DLD1 (cell line): ENCODE results near the gene UBE3D.

Experiments
- in situ Hi-C: cut with HindIII; loops from 2 replicates; pipeline ENCODE4 v1.10.0; 2017; ENCODE audit warnings: low sequenced_read_pairs

UBE3D gene, protein sequence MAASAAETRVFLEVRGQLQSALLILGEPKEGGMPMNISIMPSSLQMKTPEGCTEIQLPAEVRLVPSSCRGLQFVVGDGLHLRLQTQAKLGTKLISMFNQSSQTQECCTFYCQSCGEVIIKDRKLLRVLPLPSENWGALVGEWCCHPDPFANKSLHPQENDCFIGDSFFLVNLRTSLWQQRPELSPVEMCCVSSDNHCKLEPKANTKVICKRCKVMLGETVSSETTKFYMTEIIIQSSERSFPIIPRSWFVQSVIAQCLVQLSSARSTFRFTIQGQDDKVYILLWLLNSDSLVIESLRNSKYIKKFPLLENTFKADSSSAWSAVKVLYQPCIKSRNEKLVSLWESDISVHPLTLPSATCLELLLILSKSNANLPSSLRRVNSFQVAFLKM

DNA sequence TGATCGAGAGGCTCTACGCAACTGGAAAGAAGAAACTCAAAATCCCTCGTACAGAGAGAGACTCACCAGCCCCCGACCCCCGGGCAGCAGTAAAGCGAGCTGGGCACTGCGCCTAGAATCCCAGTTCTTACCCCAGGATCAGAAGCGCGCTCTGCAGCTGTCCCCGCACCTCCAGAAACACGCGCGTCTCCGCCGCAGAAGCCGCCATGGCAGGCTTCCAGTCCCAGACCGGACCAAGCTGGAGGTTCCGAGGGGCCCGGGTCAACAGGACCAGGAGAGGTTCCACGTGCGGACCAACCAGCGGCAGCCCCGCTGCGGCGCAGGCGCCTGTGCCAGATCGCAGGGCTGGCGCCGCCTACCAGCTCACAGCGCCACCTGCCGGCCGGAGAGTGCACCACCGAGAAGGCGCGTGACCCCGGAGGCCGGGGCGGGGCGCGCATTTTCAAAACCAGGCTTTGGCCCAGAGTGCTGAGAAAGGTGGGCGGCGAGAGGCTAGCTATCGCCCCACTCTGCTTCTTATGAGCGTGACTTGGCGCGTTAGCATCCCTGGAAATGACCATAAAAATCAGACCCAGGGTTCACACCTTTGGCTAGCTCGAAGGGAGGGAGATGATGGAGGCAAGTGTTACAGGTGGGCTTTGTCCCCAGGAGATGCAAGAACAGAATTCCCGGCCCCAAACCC, at the start of gene UBE3D:
UBE3D (minus strand) TSS at position 331 of the 682 bp plus-strand sequence; CDS start at position 208, 123 bp downstream.
- in situ Hi-C loops, result no loop called here

DNA sequence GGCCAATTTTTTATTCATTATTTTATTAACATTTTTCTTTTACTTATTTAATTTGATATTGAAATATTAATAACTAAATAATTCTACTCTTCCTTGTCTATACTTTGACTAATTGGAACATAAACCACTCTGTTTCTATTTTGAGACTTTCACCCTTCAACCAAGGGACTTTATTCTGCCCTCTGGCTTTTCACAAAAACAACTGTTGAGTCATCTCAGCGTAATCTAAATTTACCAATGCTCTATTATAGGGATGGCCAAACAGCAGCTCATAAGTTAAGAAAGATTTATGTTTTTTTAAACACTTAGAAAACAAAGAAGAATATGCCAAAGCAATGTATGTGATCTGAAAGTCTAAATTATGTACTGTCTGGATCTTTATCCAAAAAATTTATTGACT, 48.5 kb upstream of the UBE3D start:
- in situ Hi-C loops, result no loop called here

DNA sequence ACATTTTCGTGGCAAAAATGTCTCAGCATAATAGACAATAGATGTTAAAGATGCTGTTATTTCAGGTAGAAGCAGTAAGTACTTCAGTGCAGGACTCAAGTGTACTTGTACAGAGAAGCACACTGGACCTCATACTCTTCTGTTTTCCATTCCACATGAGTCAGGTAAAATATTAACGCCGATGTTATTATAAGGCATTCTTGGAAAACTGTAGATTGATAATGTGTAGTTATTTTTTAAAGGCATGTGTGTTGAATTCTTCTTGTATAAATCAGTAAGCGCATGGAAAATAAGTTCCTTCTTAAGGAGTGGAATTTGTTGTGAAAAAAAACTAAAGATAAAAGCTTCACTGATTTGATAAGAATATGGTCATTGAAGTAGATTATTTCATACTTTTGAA, 47.6 kb upstream of the UBE3D start:
- in situ Hi-C loops, result no loop called here

DNA sequence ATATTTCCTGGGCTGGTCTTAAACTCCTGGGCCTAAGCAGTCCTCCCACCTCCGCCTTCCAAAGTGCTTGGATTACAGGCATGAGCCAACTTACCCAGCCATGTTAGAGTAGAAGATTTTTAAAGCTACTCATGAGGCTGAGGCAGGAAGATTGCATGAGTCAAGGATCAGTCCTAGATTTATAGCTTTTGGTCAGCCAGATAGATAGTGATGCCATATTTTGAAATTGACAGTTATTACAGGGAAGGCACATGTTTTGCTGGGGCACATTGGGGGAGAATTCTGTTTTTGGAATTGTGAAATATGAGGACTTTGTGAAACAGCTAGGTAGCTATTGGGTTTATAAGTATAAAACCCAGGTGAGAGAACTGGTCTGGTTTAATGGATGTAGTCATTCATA, 42.7 kb upstream of the UBE3D start:
- in situ Hi-C loops, result no loop called here

DNA sequence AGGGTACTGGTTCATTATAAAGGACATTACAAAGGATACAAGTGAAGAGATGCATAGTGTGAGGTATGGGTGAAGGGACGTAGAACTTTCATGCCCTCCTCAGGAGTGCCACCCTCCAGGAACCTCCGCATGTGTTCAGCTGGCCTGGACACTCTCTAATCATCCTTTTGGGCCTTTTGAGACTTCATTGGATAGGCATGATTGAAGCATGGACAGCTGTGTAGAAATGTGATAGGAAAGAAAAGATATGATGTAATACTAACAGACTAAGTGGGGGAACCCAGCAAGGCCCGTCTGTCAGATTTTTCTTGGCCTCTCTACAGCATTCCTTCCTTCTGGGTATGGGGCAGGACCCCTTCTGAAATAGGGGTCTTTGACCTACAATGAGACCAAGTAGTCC, 32.9 kb upstream of the UBE3D start:
- in situ Hi-C loops, result no loop called here

DNA sequence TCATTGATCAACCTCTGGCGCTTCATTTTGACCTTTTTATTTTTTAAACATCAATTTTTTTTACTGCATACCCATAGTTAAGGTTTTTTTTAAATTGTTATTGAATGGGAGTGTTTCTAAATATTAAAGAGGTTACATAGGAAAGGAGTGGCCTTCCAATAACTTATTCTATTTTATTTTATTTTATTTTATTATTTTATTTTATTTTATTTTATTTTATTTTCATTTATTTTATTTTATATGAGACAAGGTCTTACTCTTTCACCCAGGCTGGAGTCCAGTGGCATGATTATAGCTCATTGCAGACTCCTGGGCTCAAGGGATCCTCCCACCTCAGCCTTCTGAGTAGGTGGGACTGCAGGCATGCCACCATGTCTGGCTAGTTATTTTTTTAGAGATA, 32.0 kb upstream of the UBE3D start:
- in situ Hi-C loops, result no loop called here

DNA sequence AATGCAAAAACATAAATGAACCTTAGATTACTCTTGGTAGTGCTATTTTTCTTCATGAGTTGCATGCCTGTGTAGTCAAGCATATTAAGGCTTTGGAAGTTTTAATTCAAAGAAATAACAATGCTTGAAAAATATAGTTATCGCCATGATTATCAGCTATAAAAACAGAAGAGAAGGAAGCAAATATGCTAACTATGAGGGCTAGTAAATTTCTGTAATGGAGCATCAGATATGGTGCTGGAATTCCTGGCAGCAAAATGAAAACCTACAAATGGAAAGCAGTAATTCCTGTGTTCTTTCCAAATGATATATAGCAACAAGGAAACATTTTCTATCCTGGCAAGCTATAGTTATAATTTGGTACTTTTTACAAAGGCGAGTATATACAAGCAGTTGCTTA, 31.6 kb upstream of the UBE3D start:
- in situ Hi-C loops, result no loop called here

DNA sequence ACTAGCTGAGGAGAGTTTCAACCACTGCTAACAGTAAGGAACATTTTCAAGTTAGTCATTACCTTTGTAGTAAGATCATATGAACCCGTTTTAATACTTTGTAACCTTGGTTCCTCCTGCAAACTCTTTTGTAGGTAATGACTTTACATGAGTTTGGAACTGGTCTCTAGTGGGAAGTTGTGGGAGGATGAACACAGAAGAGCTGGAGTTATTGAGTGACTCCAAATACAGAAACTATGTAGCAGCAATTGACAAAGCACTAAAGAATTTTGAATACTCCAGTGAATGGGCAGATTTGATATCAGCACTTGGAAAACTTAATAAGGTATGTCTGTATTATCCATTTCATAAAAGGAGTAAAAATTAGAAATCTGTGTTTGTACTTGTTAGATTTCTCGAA, 31.1 kb upstream of the UBE3D start:
- in situ Hi-C loops, result no loop called here

DNA sequence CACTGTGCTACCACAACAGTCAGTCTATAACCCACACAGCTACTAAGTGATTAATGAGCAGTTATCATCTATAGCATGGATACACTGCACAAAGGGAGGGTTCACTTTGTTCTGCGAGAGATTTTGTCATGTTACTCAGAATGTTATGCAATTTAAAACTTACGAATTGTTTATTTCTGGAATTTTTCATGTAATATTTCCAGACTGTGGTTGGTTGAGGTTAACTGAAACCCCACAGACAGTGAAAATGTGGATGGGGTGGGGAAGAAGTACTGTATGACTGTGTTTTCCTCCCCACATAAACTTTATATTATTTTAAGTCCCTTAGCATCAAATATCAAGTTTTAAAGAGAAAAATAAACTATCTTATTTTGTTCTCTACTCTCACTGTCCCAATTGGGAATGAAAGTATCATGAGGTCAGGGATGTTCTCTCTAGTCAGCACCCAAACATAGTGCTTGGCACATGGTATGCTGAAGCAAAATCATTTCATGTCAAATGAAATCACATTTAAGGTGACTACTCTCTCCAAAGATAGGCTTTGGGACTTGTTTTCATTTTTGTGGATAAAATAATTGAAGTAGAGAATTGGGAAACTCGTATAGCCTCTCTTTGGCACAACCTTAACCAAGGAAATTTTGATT, 27.2 kb upstream of the UBE3D start:
- in situ Hi-C loops, result no loop called here

DNA sequence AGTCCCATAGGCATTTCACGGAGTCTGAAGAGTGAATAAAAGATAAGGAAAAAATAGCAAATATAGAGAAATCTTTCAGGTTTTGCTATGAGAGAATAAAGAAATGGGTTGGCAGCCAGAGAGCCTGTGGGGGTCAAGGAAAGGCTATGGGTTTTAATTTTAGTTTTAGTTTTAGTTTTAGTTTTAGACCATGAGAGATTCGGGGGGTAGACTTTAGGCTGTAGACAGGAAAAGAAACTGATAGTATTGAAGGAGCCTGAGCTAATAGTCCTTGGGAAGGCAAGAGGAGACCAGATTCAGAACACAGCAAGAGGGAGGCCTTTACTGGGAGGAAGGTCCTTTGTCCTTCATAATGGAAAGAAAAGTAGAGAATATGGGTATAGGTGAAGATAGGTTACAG, 21.1 kb upstream of the UBE3D start:
- in situ Hi-C loops, result no loop called here

DNA sequence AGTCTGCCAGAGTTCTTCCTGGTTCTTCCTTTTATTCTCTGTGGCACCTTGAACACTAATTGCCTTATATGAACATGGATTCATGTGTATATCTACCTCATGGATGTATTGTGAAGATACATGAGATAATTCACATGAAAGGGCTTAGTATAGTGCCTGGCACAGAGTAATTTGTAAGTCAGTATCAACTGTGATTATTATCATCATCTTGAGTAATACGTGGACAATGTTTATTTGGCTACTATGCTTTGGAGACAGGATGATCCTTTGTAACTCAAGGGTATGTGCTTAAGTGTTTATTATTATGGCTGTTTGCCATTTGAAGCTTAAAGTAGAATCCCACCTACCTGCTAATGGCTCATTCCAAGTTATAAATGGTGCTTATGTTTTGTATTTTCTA, 17.8 kb upstream of the UBE3D start:
- in situ Hi-C loops, result no loop called here

DNA sequence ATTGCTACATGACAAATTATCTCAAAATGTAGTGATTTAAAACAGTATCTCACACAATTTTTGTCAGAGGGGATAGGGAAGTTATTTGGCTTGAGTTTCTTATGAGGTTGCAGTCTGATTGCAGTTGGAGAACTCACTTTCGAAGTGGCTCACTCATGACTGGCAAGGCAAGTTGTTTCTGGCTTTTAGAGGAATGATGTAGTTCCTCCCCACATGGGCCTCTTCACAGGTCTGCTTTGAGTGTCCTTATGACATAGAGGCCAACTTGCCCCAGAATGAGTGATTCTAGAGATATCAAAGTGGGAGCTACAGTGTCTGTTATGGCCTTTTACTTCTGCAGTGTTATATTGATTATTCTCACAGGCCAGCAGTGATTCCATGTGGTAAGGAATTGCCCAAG, 8.0 kb upstream of the UBE3D start:
- in situ Hi-C loops, result no loop called here

DNA sequence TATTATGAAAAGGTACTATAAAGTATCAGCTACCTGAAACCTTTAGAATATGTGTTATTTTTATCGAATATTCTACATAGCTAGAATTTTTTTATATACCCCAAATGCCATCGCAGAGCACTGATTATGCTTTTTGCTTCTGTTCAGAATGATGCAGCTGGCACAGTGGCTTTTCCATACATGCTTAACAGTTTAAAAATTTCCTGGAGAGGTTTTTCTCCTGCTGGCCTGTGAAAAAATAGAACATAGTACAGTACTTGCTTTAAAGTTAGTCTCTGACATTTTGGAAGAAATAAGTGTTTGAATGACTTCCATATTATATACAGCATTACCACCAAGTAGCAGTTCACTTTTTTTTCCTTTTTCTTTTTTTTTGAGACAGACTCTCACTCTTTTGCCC, 7.1 kb upstream of the UBE3D start:
- in situ Hi-C loops, result no loop called here

DNA sequence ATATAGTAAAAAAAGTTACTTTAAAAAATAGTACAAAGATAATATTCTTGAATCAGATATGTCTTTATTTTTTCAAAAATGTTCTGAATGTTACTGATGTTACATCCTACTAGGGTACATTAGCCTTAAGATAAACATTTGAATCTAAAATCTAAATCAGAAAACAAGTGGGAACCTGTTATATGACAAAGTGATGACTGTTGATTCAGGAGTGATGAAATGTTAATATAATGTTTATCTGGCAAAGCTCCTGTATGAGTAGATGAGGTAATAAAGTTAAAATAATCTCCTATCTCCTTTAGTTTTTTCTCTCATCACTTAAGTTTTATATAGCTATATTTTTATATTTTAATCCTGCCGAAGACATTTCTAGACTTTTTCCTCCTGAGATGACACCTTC, 6.1 kb upstream of the UBE3D start:
- in situ Hi-C loops, result no loop called here

DNA sequence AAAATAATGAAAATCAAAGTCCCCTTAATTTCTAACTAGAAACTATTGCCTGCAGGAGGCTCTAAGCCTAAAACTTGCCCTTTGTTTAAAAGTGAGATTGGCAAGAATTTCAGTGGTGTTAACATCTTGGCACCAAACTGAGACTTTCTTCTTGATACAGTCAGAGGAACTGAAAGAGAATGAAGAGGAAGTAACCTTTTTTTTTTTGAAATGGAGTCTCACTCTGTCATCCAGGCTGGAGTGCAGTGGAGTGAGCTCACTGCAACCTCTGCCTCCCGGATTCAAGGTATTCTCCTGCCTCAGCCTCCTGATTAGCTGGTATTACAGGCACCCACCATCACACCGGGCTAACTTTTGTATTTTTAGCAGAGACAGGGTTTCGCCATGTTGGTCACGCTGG, 5.4 kb upstream of the UBE3D start:
- in situ Hi-C loops, result no loop called here

DNA sequence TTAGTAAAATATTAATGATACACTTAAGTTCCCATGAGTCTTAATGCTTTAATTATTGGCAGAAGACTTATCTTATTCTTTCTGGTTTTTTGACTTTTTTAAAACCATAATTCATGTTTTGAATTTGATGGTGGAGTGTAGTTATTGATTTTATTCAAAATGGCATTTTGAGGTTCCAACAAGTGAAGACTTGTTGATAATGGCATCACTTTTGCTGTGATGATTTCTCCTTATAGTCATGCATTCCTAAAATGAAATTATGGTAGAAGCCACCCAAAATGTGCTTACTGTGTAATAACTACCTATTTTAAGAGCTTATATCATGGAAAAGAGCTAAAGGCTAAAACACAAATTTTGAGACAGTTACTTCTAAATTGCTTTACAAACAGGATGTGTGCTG, 4.0 kb upstream of the UBE3D start:
- in situ Hi-C loops, result no loop called here

DNA sequence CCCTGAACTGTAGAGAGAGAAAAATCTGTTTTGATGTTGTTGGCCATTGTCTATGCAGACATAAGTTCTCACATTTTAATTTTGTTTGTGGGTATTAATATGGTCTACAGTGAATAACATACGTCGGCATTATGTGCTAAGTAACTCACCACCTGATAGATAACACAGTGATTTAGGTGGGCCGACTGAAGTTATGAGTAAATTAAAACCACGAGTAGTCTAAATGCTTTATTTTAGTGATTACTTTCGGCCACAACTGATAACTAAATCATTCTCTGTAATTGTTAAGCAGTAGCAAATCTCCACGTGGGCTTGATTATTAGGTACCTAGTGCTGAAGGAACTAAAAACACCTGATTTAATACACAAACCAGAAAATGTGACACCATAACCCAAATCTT, 3.0 kb upstream of the UBE3D start:
- in situ Hi-C loops, result no loop called here

DNA sequence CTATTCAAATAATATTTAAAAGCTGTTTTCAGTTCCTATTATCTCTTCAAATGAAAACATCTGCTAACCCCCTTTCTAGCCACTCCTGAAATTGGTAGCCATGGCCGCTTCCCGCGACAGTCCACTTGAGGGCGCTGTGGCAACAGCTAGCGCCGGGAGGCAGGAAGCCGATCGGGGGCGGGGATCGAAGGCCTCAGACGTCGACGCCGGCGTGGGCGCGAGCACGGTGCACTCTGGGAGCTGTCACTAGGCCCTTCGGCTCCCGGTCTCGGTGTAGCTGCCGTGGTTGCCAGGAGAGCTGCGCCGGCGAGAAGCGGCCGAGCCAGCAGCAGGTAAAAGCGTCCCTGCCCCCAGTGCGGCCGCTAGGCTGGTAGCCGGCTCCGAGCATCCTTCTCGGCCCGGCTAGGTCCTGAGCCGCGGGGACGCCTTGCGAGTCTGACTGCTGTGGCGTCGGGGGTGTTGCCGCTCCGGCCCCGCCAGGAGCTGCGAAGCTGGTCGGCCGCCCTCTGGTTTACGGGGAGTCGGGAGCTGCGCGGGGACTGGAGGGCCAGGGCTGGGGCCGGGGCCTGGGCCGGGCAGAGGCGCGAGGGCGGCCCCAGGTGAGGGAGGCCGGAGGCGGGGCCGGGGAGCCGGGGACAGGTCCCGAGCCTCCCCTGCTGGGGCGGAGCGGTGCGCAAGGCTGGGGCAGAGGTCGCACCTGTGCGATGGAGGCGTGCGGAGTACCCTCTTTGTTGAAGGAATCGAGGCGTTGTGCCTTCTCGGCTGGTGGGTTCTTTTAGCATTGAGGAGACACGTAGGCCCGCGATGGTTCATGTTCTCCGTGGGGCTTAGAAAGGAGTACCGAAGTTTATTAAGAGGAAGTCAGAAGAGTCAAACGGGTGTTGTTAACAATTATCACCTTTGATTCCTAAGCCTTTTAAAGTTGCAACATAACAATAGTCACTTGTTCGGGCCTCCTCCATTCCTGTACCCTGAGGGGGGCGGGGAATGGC, 2.1 kb upstream of the UBE3D start, which contains the start of gene DOP1A:
DOP1A (plus strand) TSS at position 224 of the 992 bp plus-strand sequence. CDS start 29,307 bp downstream, outside the sequence.
- in situ Hi-C loops, result no loop called here

DNA sequence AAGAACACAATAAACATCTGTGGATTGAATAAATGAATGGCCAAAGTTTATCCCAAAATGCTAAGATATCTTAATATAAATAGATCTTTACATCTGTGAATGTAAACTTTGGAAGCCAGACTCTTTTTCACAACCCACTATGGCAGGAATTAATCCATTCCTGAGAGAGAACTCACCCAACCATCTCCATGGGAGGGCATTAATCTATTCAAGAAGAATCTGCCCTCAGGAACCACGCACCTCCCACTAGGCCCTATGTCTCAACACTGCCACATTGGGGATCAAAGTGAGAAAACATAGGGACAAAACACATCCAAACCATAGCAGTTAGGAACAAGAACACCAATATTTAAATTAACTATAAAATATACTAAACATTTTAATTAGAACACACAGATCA, 3.4 kb downstream of the UBE3D start:
- in situ Hi-C loops, result no loop called here

DNA sequence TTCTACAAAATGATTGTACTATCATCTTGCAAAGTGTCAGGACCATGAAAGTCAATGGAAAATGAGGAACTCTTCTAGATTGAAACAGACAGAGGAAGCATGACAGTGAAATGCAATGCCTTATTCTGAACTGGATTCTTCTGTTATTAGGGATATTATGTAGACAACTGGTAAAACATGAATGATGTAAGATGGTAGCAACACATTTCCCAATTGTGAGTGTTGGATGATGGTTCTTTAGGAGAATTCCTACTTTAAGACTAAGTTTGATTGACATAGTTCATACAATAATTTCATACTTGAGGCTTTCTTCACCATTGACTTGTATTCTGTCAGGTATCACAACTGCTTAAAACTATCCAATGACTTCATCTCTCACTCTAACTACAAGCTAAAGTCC, 4.5 kb downstream of the UBE3D start:
- in situ Hi-C loops, result no loop called here
